ENCODE data around the gene SMARCAL1.

DNA sequence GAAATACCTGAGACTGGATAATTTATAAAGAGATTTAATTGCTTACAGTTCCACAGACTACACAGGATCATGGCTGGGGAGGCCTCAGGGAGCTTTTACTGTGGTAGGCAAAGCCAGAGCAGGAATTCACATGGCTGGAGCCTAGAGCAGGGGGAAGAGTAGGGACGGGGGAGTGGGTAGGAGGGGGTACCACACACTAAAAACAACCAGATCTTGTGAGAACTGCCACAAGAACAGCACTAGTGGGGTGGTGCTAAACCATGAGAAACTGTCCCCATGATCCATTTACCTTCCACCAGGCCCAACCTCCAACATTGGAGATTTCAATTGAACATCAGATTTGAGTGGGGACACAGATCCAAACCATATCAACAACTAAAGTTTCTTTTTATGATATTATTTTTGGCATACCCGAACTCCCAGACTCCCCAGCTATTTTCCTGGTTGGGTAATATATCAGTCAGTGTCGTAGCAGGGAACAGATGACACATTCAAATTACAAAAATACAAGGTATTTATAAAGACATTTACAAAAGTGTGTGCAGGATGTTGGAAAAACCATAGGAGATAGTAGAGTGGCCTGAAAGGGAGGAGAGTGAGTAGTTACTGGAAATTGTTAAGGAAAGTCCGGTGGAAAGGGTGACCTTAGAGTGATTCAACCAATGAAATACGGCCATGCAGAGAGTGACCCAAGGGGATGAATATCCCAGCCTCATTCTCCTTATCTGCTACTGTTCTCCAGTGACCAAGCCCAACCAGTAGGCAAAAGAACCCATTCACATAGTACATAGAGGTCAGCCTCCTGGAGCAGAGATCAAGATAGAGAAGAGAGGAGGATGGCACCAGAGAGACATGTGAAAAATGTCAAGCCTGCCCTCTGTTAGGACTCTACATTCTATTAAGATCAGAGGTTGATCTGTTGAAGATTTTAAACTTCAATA, 95.2 kb downstream of the SMARCAL1 start:
- TF ChIP-seq, protein P1, sequence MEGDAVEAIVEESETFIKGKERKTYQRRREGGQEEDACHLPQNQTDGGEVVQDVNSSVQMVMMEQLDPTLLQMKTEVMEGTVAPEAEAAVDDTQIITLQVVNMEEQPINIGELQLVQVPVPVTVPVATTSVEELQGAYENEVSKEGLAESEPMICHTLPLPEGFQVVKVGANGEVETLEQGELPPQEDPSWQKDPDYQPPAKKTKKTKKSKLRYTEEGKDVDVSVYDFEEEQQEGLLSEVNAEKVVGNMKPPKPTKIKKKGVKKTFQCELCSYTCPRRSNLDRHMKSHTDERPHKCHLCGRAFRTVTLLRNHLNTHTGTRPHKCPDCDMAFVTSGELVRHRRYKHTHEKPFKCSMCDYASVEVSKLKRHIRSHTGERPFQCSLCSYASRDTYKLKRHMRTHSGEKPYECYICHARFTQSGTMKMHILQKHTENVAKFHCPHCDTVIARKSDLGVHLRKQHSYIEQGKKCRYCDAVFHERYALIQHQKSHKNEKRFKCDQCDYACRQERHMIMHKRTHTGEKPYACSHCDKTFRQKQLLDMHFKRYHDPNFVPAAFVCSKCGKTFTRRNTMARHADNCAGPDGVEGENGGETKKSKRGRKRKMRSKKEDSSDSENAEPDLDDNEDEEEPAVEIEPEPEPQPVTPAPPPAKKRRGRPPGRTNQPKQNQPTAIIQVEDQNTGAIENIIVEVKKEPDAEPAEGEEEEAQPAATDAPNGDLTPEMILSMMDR (IDR thresholded peaks at IDR 0.05; ENCODE audit: low read depth, low read length), result no peak
- no peak for TF ChIP-seq EZH2phosphoT487 (IDR thresholded peaks at IDR 0.05; ENCODE audit: low read depth)
